CD4-positive, alpha-beta T cell treated with Interleukin-4 for 1 hour (primary cell): Measurements from ENCODE around the gene LRRC47.

ENCODE experiments used
- DNase-seq, 2 donors: peaks; one replicate each; pipeline ENCODE4 v3.0.0-alpha.2; 2020 to 2022

LRRC47 gene

DNA sequence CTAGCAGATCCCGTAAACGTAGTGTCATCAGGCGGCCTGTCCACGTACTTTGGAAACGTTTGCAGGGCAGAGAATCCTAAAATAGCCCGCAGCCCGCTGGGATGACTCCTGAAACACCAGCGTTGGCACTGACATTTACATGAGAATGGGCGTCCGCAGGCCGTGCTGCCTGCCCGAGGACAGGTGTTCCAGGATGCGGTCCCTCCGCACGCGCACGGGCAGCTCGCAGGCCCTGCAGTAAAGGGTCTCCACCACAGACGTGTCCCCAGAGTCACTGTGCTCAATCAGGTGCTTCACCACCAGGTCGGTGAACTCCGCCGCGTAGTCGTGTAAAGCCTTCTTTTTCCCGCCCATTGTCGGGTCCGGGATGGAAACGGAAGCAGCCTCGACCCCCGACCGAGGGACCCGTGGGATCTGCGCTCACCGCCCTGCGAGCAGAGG is 49.9 kb downstream of the LRRC47 start:
- peak in 1 of 2 donors; percentile 3 for DNase-seq

DNA sequence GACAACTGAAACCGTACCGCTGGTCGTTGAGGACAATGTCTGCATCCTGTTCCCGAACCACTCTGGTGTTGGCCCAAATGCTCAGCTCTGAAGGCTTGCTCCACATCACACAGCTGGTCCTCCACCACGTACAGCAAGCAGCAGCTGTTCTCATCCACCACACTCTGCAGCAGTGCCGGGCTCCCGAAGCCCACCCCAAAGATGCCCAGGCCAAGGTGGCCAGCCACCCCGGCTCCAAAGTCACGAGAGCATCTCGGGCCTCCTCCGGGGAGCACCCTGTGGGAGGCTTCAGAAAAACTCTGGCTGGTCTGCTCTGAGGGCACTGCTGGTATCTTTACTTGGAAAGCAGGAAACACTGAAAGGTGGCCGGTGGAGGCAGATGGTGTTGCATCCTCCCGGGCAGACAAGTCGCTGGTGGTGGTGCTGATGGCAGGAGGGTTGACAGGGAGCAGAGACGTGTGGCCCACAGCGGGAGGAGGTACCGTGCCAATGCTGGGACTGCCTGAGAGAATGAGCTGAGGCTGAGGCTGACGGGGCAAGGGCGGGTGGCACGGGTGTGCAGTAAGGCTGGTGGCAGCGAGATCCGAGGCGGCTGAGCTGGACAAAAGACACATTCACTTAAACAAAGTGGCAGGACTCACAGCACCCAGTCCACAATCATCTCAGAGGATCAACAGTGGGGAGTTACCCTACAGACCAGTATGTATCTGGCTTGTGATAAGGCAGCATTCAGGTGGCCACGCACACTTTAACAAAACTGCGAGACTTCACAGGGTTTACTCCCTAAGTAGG is 50.5 kb downstream of the LRRC47 start:
- no peak for DNase-seq

DNA sequence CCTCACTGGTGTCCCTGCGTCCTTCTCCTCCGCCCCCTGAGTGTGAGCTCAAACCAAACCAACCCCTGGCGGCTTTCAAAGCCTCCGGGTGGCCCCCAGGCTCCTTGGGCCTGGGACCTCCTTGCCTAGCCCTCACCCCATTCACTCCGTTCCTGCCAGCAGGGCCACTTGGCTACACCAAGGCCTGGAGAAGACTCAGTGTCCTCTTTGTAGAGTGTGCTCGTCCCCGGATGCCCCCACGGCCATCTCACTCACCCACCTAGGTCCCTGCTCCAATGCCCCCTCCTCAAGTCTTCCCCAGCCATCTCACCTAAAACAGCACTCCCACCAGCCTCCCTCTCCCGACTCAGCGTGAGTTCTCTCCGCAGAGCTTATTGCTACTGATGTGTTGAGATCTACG is 51.2 kb downstream of the LRRC47 start:
- no peak for DNase-seq

GRCh38 chr1:3744646-3745045 is 51.7 kb downstream of the LRRC47 start:
- no peak for DNase-seq

DNA sequence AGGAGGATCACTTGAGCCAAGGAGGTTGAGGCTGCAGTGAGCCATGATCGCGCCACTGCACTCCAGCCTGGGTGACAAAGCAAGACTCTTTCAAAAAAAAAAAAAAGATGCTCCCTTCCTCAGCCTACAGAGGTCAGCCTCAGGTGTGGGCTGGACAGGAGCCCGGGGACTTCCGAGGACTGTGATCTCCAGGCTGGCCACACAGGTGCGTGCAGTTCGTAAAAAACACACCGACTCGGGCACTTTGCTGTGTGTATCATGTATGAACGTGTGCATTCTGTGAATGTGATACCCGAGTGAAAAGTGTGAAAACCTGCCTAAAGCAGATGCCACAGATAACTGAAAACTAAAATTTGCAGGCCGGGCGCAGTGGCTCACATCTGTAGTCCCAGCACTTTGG is 52.5 kb downstream of the LRRC47 start:
- no peak for DNase-seq

DNA sequence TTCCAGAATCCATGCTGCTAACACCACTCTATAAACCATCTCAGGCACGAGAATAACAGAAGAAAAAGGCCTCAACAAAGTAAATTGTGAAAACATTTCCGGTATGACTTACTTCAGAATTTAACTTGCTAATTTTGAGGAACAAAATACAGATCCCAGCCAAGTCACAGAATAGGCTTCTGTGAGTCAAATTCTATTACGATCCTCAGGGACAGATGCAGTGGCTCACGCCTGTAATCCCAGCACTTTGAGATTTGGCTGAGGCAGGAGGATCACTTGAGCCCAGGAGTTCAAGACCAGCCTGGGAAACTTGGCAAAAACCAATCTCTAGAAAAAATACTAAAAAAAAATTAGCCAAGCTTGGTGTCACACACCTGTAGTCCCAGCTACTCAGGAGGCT is 52.9 kb downstream of the LRRC47 start:
- DNase-seq, result no peak

DNA sequence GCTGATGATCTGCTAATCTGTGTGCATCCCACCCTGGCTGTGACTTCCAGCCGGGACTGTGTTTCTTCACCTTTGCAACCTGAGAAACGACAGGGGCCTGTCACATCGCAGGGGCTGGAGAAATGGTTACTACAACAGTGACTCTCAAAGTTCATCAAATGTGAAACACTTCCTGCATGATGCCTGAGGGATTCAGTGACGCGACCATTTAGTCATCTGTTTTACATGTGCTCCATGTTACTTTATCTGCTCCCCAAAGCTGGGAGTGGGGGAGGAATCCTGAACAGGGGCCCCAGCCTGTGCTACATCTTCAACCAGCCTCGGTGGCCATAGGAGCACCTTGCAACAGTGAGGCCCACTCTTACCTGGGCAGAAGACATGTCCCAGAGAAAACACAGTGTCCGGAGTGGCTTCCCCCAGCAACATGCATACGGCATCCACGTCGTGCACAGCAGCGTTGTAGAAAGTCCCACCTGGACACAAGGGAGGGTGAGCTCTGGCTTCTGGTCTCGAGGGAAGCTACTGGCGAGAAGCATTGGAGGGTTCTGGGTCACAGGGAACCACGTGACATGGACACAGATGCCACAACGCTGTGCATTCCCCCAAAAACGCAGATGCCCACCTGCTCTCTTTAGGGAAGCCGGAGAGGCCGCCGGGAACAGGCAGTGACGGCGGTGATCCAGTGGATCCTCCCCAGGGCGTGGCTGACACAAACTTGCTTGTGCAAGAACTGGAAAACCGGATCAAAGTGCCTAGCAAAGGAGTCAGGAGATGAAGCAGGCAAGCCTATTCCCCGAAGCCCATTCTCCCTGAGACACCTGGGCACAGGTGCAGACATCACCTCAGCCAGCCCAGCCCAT is 53.6 kb downstream of the LRRC47 start:
- no peak for DNase-seq

GRCh38 chr1:3741566-3742438 is 54.5 kb downstream of the LRRC47 start:
- DNase-seq, result no peak

GRCh38 chr1:3740752-3741151 is 55.5 kb downstream of the LRRC47 start:
- DNase-seq, result no peak

- no peak for DNase-seq
These were observed 56.3 kb downstream of the LRRC47 start for GRCh38 chr1:3740042-3740441.

GRCh38 chr1:3738943-3739342 is 57.4 kb downstream of the LRRC47 start:
- DNase-seq, result no peak

DNA sequence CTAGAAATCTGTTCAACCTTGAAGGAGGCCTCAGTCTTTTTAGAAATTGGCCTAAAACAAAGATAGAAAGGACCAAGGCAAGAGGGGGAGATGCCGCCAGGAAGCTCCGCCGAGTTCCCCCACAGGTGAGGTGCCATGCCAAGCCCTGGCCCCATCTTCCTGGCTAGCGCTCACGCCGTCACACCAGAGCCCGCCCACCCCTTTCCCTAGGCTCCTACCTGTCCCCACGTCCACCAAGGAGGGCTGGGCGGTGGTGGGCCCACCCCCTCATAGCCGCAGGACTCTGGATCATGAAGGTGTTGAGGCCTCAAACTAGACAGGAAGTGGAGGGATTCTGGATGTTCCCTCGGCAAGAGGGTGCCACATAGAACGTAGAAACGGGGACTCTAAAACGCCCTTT is 59.6 kb downstream of the LRRC47 start:
- no peak for DNase-seq

DNA sequence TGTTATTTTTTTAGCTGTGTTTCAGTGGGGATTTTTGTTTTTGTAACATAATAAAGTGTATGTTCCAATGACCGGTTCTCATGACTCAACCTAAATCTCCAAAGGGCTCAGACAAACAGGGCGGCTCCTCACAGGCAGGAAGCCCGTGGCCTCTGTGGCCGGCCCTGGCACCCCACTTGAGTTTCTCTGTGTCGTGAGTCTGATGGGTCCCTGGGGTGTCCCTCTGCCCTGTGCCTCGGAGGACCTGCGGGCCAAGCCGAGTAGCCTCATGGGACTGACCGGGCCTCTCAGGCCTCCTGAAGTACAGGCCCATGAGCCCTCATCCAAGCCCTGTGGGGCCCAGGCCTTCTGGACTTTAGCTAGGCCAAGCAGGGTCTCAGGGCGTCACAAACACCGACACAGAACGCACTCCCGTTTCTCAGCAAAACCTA is 60.2 kb downstream of the LRRC47 start:
- DNase-seq, result no peak

GRCh38 chr1:3735688-3736087 is 60.6 kb downstream of the LRRC47 start:
- DNase-seq, result no peak

DNA sequence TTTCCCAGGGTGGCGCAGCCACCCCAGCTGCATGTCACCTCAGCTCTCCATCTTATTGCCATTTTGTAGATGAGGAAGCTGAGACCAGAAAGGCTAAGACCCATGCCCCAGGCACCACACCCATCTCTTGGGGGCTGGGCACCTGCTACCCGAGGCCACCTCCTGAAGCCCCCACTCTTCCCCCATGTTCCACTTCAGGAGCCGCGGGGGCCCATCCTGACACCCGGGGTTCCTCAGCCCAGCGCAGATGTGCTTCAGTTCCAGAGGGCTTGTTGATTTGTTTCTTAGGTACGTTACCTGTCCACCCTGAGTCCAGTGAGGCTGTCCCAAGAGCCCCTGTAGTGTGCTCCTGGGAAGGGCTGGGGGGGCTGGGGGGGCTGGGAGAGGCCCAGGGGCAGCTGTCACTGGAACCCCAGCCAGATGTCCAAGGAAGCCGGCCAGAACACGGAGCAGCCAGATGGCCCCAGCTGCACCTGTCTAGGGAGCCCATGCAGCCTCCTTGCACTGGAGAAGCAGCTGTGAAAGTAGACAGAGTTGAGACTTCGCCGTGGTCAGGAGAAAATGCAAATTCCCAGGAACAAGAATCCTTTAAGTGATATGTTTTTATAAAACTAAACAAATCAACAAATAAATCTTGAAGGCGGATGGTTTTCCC is 61.1 kb downstream of the LRRC47 start:
- DNase-seq, result no peak

GRCh38 chr1:3734602-3735001 is 61.7 kb downstream of the LRRC47 start:
- no peak for DNase-seq

GRCh38 chr1:3733883-3734589 is 62.3 kb downstream of the LRRC47 start:
- no peak for DNase-seq

DNA sequence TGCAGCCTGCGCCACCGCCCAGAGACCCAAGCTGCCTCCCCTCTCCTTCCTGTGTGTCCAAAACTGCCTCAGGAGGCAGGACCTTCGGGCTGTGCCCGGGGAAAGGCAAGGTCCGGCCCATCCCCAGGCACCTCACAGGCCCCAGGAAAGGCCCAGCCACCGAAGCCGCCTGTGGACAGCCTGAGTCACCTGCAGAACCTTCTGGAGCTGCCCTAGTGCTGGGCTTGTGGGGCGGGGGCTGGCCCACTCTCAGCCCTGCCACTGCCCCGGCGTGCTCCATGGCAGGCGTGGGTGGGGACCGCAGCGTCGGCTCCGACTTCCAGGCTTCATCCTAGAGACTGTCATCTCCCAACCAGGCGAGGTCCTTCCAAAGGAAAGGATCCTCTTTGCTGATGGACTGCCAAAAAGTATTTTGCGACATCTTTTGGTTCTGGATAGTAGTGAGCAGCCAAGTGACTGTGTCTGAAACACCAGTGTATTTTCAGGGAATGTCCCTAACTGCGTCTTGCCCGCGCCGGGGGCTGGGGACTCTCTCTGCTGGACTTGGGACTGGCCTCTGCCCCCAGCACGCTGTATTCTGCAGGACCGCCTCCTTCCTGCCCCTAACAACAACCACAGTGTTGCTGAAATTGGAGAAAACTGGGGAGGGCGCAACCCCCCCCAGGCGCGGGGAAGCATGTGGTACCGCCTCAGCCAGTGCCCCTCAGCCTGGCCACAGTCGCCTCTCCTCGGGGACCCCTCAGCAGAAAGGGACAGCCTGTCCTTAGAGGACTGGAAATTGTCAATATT is 63.0 kb downstream of the LRRC47 start:
- no peak for DNase-seq

DNA sequence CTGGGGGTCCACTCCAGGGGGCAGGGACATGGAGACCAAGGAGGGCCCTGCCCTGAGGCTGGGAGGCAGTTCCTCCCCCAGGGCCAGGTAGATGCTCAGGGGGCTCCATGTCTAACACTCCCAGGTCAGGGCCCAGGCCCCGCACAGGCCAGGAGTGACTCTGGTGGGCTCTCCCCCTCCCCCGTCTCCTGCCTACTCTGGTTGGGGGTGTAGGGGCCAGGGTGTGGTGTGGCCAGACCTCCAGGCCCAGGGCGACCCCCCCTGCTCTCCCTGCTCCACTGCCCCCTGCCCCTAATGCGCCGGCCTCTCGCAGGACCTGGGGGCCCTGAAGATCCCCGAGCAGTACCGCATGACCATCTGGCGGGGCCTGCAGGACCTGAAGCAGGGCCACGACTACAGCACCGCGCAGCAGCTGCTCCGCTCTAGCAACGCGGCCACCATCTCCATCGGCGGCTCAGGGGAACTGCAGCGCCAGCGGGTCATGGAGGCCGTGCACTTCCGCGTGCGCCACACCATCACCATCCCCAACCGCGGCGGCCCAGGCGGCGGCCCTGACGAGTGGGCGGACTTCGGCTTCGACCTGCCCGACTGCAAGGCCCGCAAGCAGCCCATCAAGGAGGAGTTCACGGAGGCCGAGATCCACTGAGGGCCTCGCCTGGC is 63.7 kb downstream of the LRRC47 start:
- no peak for DNase-seq
